Endothelial cell of umbilical vein (primary cell): ENCODE results near the gene TCERG1L. TPM values are rescaled to one million over a fixed set of nuclear protein-coding genes. Genes with fewer than 3 reads are reported as not detected.

Source experiments
- BruUV-seq: library from RNA; stranded (reverse); fragments of 400-500 nt; replicated peaks from 2 replicates; lab custom pipeline; 2021; lab: Mats Ljungman, UMichigan
- CTCF ChIA-PET: fragments of 300-600, 350-600 bp; sonication (Branson Sonifier 250); formaldehyde crosslinking; loops from one replicate; lab custom pipeline; 2021; ENCODE audit warnings: antibody characterized with exemption, inconsistent platforms; lab: Charles Lee
- POLR2A ChIA-PET: fragments of 300-600, 350-600 bp; sonication (Branson Sonifier 250); formaldehyde crosslinking; loops from one replicate; lab custom pipeline; 2021; ENCODE audit warnings: antibody characterized with exemption, inconsistent platforms; lab: Charles Lee
- DNase-seq: peaks from one replicate; pipeline ENCODE4 v3.0.0-alpha.2; 2011; ENCODE audit warnings: low read depth, low spot score
- FAIRE-seq: peaks from 2 replicates; lab custom pipeline; 2011; peaks lifted over from hg19 to GRCh38; lab: Jason Lieb, UNC
- H2AFZ ChIP-seq: 2 replicates; pipeline ENCODE4 v1.6.0; 2012; ENCODE audit warnings: low read depth, low read length, control low read depth, inconsistent platforms
- H3K27ac ChIP-seq: 2 replicates; pipeline ENCODE4 v1.5.1; 2011; ENCODE audit warnings: low read depth, mild to moderate bottlenecking, control low read depth, low read length, moderate library complexity; ENCODE audit not compliant: insufficient read depth
- H3K27me3 ChIP-seq, 2 experiments: 2 replicates each; pipeline versions ENCODE4 v1.6.0 to v1.6.1; 2011; ENCODE audit warnings: low read length in 2 of 2, mixed read lengths in 1 of 2; ENCODE audit not compliant: control insufficient read depth in 2 of 2, insufficient read depth in 2 of 2
- H3K36me3 ChIP-seq, 2 experiments: 2 replicates in 1 of 2; 3 replicates in 1 of 2; pipeline ENCODE4 v1.5.1; 2011; ENCODE audit warnings: low read length in 2 of 2, mild to moderate bottlenecking in 1 of 2, moderate library complexity in 1 of 2; ENCODE audit not compliant: control insufficient read depth in 2 of 2, insufficient read depth in 2 of 2; ENCODE audit errors: extremely low read depth in 1 of 2
- H3K4me1 ChIP-seq: 3 replicates; pipeline ENCODE4 v1.5.1; 2011; ENCODE audit warnings: mild to moderate bottlenecking, low read length; ENCODE audit not compliant: control insufficient read depth, insufficient read depth; ENCODE audit errors: extremely low read depth
- H3K4me2 ChIP-seq: 2 replicates; pipeline ENCODE4 v1.6.1; 2011; ENCODE audit warnings: low read length, control low read depth, mixed read lengths; ENCODE audit not compliant: insufficient read depth
- H3K4me3 ChIP-seq, 3 experiments: fragments of 200-600 bp in 1 of 3; sonication (generic), shearing (Covaris generic) in 1 of 3; replicated peaks in 1 of 3; 2 replicates each; pipeline ENCODE4 v1.5.1; 2011 to 2016; ENCODE audit warnings: control low read depth in 3 of 3, low read length in 3 of 3, mild to moderate bottlenecking in 2 of 3, inconsistent platforms in 1 of 3, low read depth in 1 of 3, moderate library complexity in 1 of 3; ENCODE audit not compliant: insufficient read depth in 1 of 3
- H3K79me2 ChIP-seq: 2 replicates; pipeline ENCODE4 v1.6.0; 2012; ENCODE audit warnings: low read length, inconsistent platforms; ENCODE audit not compliant: control insufficient read depth, insufficient read depth
- H3K9ac ChIP-seq: replicated peaks from 2 replicates; pipeline ENCODE3; 2011; ENCODE audit warnings: low read length, control low read depth; ENCODE audit not compliant: insufficient read depth; ENCODE audit errors: extremely low read depth
- H3K9me1 ChIP-seq: replicated peaks from 3 replicates; pipeline ENCODE4 v1.6.0; 2011; ENCODE audit warnings: mild to moderate bottlenecking, low read length; ENCODE audit not compliant: control insufficient read depth, insufficient read depth; ENCODE audit errors: extremely low read depth
- H3K9me3 ChIP-seq: replicated peaks from 2 replicates; pipeline ENCODE4 v1.5.1; 2012; ENCODE audit warnings: low read length, inconsistent platforms; ENCODE audit not compliant: control insufficient read depth, insufficient read depth
- H4K20me1 ChIP-seq: replicated peaks from 2 replicates; pipeline ENCODE3; 2011; ENCODE audit warnings: mild to moderate bottlenecking, low read length; ENCODE audit not compliant: control insufficient read depth, insufficient read depth; ENCODE audit errors: extremely low read depth
- CTCF ChIP-seq, 2 donors: IDR thresholded peaks; 1 replicate in 1 of 2; 2 replicates in 1 of 2; pipeline ENCODE4 v1.5.1; 2011; ENCODE audit warnings: low read length in 2 of 2, mild to moderate bottlenecking in 2 of 2, moderate library complexity in 2 of 2, control low read depth in 1 of 2, inconsistent platforms in 1 of 2, low read depth in 1 of 2; ENCODE audit not compliant: insufficient read depth in 1 of 2; ENCODE audit errors: extremely low read depth in 1 of 2
- EZH2 ChIP-seq: IDR thresholded peaks from 2 replicates; pipeline ENCODE4 v1.6.1; 2012; ENCODE audit warnings: borderline replicate concordance, low read depth, mild to moderate bottlenecking, moderate library complexity, low read length, inconsistent platforms; ENCODE audit not compliant: severe bottlenecking
- FOS ChIP-seq: IDR thresholded peaks from 2 replicates; pipeline ENCODE4 v1.6.1; 2011; ENCODE audit warnings: mild to moderate bottlenecking, low read length, moderate library complexity, borderline replicate concordance; ENCODE audit not compliant: insufficient read depth
- GATA2 ChIP-seq: IDR thresholded peaks from 2 replicates; pipeline ENCODE4 v1.7.0; 2011; ENCODE audit warnings: low read depth, mild to moderate bottlenecking, moderate library complexity, mixed read lengths, low read length; ENCODE audit not compliant: insufficient read length, insufficient read depth
- JUN ChIP-seq: IDR thresholded peaks from 2 replicates; pipeline ENCODE4 v1.6.1; 2011; ENCODE audit warnings: borderline replicate concordance, low read depth; ENCODE audit not compliant: insufficient read length, insufficient read depth
- MAX ChIP-seq: IDR thresholded peaks from 2 replicates; pipeline ENCODE4 v1.6.1; 2011; ENCODE audit not compliant: insufficient read depth, insufficient read length
- MYC ChIP-seq: IDR thresholded peaks from one replicate; pipeline ENCODE4 v1.6.1; 2011; ENCODE audit warnings: mild to moderate bottlenecking, low read depth, low read length
- POLR2A ChIP-seq: IDR thresholded peaks from 2 replicates; pipeline ENCODE4 v1.6.1; 2012; ENCODE audit warnings: low read depth, mild to moderate bottlenecking, control low read depth, low read length
- POLR2AphosphoS5 ChIP-seq: IDR thresholded peaks from 2 replicates; pipeline ENCODE4 v1.6.1; 2012; ENCODE audit warnings: low read depth, mild to moderate bottlenecking, control low read depth, low read length, moderate library complexity; ENCODE audit not compliant: insufficient read depth
- dilution Hi-C: fragments of 300-500 bp; cut with MboI; formaldehyde crosslinking; loops from one replicate; pipeline ENCODE4 v1.15.0; 2019; ENCODE audit warnings: low sequenced_read_pairs; ENCODE audit not compliant: extremely low pct_ligation_motif_present
- intact Hi-C: fragments of 100-400 bp; cut with micrococcal nuclease; formaldehyde crosslinking; loops from one replicate; pipeline ENCODE4 v1.10.0; 2022
- polyA plus RNA-seq, 4 experiments: library from polyadenylated mRNA; depleted of rRNA in 3 of 4; stranded (reverse) in 3 of 4; unstranded in 1 of 4; fragments of >200 nt; gene quantifications; 2 replicates each; pipeline versions ENCODE4 v1.2.1 to v1.2.3, GENCODE V29; 2011 to 2012; ENCODE audit warnings: missing spikeins in 1 of 4
- total RNA-seq: library from RNA; stranded (reverse); gene quantifications from 2 replicates; pipeline ENCODE4 v1.2.3, GENCODE V29; 2021

The TCERG1L gene
- total and polyA plus RNA-seq, 2 donors (not counting 3 experiments of a cell fraction or from before 2014, with no cell fraction given) = not detected

GRCh38 chr10:131155876-131156230, 155.7 kb downstream of the TCERG1L start:
- H3K9ac ChIP-seq = no peak overlapping the region
- CTCF ChIA-PET = no interaction called here

More at GRCh38 chr10:131155876-131156230, 155.7 kb downstream of the TCERG1L start:
- no TSS peak for BruUV-seq
- intact Hi-C loops (no loop called here), dilution Hi-C loops (no loop called here)
- DNase-seq (no peak), FAIRE-seq (no peak)
- no peaks in the 10 kb centered on the region for H4K20me1 ChIP-seq
- H3K4me1 ChIP-seq = no peaks in the 10 kb centered on the region
- no peak overlapping the region for H3K27ac ChIP-seq
- peaks cover 12% of the 10 kb centered on the region for H3K9me3 ChIP-seq
- H3K36me3 ChIP-seq = no peaks in the 10 kb centered on the region
- H3K27me3 ChIP-seq = no peaks in the 10 kb centered on the region
- POLR2A ChIA-PET = no interaction called here
- no peak overlapping the region for H2AFZ ChIP-seq
- no peaks in the 10 kb centered on the region for H3K9me1 ChIP-seq
- H3K79me2 ChIP-seq = no peaks in the 10 kb centered on the region
- H3K4me2 ChIP-seq = no peak overlapping the region
- no peak for TF ChIP-seq CTCF (IDR thresholded peaks at IDR 0.05; ENCODE audit: extremely low read depth in 1 of 2, insufficient read depth in 1 of 2, low read depth in 1 of 2, low read length in 2 of 2)
- TF ChIP-seq MYC = no peak
- TF ChIP-seq POLR2A = no peak
- no peak for TF ChIP-seq POLR2AphosphoS5
- TF ChIP-seq MAX = no peak
- no peak for TF ChIP-seq FOS
- no peak for TF ChIP-seq GATA2
- no peak for TF ChIP-seq JUN
- TF ChIP-seq EZH2 = no peak
- H3K4me3 ChIP-seq = no peak overlapping the region
